ENCODE data around the gene DDX25.

- no peak for TF ChIP-seq POLR2A (IDR thresholded peaks at IDR 0.05)
- TF ChIP-seq CTCF (IDR thresholded peaks at IDR 0.05 in 8 of 11, conservative IDR thresholded peaks at IDR 0.05 in 3 of 11): no peak
Measured at GRCh38 chr11:125967515-125967914, 63.2 kb downstream of the DDX25 start.
